DND-41 (cell line): ENCODE results near the gene FAM240A.

Experiments used
- EZH2 ChIP-seq: IDR thresholded peaks from 3 replicates; pipeline ENCODE4 v1.6.1; 2012; ENCODE audit warnings: borderline replicate concordance, low read depth, mild to moderate bottlenecking, moderate library complexity, low read length, inconsistent platforms; ENCODE audit not compliant: severe bottlenecking
- TF ChIP-seq, protein P1 (sequence below): IDR thresholded peaks from 2 replicates; pipeline ENCODE4 v1.5.1; 2012; ENCODE audit warnings: borderline replicate concordance, low read length, moderate library complexity, mild to moderate bottlenecking; ENCODE audit not compliant: poor library complexity, severe bottlenecking; ENCODE audit errors: extremely low read depth

DNA sequence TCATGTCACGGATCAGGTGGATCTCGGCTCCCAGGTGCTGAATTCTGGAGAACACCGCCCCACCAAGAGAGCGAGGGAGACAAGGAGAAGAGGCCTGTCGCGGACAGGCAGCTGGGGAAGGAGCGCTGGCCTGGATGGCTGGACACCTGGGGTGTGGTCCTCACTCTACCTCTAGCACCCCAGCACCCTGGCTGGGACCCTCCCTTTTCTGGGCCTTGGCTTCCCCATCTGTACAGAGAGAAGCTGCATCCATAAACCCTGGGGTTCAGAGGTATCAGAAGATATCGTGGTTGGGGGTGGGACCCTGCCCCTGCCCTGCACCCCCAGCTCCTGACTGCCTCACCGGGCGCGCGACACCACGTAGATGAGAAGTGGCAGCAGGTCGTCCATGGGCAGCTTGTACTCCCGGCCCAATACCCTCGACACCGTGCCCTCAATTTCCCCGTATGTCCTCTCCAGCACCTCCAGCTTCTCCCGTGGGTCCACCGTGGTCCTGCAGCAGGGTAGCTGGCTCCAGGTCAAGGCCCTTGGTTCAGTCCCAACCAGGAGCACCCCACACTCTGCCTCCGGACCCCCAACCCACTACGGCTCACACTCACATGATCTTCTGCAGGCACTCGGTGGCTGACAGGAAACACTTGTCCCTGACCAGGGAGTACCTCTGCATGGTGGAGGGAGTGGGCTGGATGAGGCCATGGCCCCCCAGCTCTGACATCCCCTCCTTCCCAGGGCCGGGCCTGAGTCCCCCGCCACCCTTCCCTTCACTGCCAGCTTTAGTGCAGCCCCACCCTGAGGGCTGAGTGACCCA lies 59.4 kb downstream of the FAM240A start:
- TF ChIP-seq, protein P1, sequence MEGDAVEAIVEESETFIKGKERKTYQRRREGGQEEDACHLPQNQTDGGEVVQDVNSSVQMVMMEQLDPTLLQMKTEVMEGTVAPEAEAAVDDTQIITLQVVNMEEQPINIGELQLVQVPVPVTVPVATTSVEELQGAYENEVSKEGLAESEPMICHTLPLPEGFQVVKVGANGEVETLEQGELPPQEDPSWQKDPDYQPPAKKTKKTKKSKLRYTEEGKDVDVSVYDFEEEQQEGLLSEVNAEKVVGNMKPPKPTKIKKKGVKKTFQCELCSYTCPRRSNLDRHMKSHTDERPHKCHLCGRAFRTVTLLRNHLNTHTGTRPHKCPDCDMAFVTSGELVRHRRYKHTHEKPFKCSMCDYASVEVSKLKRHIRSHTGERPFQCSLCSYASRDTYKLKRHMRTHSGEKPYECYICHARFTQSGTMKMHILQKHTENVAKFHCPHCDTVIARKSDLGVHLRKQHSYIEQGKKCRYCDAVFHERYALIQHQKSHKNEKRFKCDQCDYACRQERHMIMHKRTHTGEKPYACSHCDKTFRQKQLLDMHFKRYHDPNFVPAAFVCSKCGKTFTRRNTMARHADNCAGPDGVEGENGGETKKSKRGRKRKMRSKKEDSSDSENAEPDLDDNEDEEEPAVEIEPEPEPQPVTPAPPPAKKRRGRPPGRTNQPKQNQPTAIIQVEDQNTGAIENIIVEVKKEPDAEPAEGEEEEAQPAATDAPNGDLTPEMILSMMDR, result no peak
- no peak for TF ChIP-seq EZH2
